ENCODE data around the gene LIMK1.

The LIMK1 gene

GRCh38 chr7:74056096-74056915 lies 27.3 kb upstream of the LIMK1 start:
- no peak for DNase-seq

GRCh38 chr7:74057216-74057925 lies 26.2 kb upstream of the LIMK1 start:
- no peak for DNase-seq

GRCh38 chr7:74057987-74058386 lies 25.6 kb upstream of the LIMK1 start:
- no peak for DNase-seq

- no peak for DNase-seq
Observed at GRCh38 chr7:74058486-74058885, 25.1 kb upstream of the LIMK1 start.

- no peak for DNase-seq
Observed at GRCh38 chr7:74059037-74059436, 24.6 kb upstream of the LIMK1 start.

GRCh38 chr7:74059681-74060588 lies 23.7 kb upstream of the LIMK1 start:
- DNase-seq: no peak

GRCh38 chr7:74061840-74062539 lies 21.6 kb upstream of the LIMK1 start:
- DNase-seq: peak; percentile 92

GRCh38 chr7:74063223-74063641 lies 20.4 kb upstream of the LIMK1 start:
- DNase-seq: no peak

GRCh38 chr7:74063646-74064045 lies 20.0 kb upstream of the LIMK1 start:
- no peak for DNase-seq

GRCh38 chr7:74064696-74065095 lies 18.9 kb upstream of the LIMK1 start:
- DNase-seq: no peak

GRCh38 chr7:74066626-74067025 lies 17.0 kb upstream of the LIMK1 start:
- no peak for DNase-seq

- DNase-seq: no peak
Observed at GRCh38 chr7:74068378-74069085, 15.1 kb upstream of the LIMK1 start.

GRCh38 chr7:74069086-74069541 lies 14.5 kb upstream of the LIMK1 start:
- no peak for DNase-seq

- no peak for DNase-seq
Observed at GRCh38 chr7:74069790-74070618, 13.6 kb upstream of the LIMK1 start.

GRCh38 chr7:74070619-74070921 lies 13.0 kb upstream of the LIMK1 start:
- DNase-seq: no peak

- DNase-seq: no peak
Observed at GRCh38 chr7:74071121-74071520, 12.5 kb upstream of the LIMK1 start.

GRCh38 chr7:74074770-74075169 lies 8.8 kb upstream of the LIMK1 start:
- DNase-seq: no peak

GRCh38 chr7:74078461-74078860 lies 5.1 kb upstream of the LIMK1 start:
- DNase-seq: no peak

GRCh38 chr7:74082770-74083116 lies 861 bp upstream of the LIMK1 start:
- DNase-seq: no peak

- DNase-seq: peak; percentile 87
Observed at GRCh38 chr7:74083928-74084721, 521 bp downstream of the LIMK1 start.

Data from NCI-H69 (cell line).